ENCODE data around the gene SMARCB1.

SMARCB1 gene

DNA sequence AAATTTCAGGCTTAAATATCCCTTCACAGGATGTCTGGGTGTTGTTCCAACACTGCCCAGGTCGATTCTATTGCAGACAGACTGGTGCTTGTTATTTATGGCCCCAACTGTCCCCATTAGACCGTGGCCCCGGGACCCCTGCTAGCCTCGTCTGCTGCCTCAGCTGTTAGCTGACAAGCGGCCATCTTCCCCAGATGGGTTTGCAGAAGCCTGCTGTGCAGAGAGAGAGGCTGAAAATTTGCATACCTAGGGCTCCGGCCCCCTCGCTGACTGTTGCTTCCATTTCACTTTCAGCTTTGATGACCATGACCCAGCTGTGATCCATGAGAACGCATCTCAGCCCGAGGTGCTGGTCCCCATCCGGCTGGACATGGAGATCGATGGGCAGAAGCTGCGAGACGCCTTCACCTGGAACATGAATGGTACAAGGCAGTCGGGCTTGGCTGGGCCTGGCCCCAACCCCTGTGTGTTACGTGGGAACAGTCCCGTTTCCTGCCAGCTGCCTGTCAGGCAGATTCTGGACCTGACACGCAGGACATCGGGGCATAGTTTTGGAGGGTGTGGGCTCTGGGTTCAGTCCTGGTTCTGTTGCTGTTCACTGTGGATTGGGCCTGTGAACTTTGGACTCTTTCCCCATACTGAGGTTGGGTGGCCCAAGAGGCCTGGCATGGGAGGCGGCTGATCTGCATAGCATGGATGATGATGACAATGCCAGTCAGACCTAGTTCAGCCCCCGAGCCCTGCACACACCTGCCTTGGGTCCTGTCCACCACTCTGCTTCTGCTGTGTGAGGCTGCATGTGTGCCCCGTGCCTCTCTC, 16.4 kb downstream of the SMARCB1 start:
- DNase-seq (ENCODE audit: low spot score), result no peak

DNA sequence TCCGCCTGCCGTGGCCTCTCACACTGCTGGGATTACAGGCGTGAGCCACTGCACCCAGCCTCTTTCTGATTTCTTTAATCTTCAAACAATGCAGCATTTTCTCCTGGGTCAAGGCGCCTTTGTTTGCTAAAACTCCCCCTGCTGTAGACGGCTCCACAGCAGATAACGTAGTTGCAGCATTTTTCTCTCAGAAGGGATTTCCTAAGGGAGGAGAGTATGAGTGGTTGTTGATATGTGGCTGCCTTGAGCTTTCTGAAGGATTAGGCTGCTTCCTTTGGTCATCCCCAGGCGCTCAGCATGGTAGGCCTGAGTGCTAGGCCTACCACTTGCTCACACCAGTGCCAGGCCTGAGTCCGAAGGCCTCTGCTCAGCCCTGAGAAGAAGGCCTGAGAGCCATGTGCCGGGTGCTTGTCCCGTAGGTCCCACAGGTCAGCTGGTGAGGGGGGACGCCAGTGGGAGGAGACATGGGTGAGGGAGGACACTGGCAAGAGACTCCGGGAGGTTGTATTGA, 18.1 kb downstream of the SMARCB1 start:
- DNase-seq (ENCODE audit: low spot score), result no peak

DNA sequence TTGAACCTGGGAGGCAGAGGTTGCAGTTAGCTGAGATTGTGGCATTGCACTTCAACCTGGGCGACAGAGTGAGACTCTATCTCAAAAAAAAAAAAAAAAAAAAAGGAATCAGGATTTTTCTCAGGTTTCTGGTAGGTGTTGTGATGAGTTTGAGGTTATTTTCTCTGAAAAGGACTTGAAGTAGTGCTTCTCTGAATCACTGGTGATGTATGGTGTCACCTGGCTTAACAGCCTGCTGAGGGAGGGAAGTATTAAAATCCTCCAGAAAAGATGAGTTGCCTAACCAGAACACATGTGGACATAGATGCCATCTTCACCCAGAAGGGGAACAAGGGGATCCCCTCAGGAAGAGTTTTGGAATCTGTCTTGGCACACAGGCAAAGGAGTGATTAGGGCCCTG, 20.1 kb downstream of the SMARCB1 start:
- DNase-seq (ENCODE audit: low spot score), result no peak

DNA sequence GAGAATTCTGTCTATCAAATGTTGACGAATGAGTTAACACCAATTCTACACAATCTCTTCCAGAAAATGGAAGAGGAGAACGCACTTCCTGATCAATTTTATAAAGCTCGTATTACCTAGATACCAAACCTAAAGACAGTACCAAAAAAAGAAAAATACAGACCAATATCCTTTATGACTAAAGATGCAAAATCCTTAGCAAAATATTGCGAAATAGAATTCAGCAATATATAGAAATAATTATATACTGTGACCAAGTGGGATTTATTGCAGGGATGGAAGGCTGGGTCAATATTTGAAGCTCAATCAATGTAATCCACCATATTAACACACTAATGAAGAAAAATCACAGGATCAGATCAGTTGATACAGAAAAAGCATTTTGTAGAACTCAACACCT, 25.6 kb downstream of the SMARCB1 start:
- no peak for DNase-seq (ENCODE audit: low spot score)

DNA sequence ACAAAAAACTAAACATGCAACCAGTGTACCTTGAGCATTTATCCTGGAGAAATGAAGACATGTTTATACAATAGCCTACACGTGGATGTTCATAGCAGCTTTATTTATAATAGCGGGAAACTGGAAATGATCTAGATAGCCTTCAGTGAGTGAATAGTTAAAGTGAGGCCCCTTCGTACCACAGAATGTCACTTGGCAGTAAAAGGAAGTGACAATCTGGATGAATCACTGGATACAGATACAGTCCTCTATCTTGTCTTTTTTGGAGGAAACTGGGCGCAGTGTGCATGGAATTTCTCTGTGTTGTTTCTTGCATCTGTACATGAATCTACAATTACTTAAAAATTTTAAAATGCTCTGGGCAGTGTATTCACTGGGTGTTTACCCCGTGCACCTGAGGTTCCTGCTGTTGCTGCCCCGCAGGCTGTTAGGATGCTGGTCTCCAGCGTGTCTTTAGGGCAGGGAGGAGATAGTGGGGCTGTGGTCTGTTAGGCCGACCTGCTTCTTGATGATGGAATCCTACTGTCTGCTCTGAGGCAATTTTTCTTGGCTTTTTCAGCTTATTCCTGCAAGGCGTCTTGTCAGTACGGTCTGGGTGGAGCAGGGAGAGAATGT, 28.9 kb downstream of the SMARCB1 start:
- no peak for DNase-seq (ENCODE audit: low spot score)

DNA sequence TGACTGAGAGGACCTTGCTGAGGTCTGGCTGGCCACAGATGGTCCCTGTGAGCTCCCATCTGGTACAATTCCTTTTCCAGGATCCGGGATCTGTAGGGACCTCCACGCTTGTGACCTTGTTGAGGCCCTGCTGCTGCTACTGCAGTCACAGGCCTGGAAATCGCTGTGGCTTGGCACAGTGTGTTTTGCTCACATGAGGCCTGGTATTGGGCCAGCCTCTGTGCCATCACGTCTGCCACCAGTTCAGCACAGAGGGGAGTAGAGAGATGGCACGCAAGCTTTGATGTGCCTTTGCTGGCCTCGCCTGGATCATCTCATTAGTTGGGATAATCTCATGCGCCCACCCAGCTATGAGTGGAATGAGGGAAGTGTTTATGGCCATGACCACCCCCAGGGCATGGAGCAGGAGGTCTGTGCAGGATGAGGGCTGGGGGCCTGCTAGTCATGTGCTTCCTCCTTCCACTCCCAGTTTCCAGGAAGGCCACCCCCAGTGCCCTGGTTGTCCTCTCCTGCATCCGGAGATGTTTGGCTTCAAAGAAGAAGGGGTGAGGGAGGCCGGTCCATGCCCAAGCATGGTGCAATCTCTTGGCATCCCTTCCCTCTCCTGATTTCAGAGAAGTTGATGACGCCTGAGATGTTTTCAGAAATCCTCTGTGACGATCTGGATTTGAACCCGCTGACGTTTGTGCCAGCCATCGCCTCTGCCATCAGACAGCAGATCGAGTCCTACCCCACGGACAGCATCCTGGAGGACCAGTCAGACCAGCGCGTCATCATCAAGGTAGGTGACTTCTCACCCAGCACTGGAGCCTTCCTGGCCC, 29.6 kb downstream of the SMARCB1 start:
- DNase-seq (ENCODE audit: low spot score), result no peak

DNA sequence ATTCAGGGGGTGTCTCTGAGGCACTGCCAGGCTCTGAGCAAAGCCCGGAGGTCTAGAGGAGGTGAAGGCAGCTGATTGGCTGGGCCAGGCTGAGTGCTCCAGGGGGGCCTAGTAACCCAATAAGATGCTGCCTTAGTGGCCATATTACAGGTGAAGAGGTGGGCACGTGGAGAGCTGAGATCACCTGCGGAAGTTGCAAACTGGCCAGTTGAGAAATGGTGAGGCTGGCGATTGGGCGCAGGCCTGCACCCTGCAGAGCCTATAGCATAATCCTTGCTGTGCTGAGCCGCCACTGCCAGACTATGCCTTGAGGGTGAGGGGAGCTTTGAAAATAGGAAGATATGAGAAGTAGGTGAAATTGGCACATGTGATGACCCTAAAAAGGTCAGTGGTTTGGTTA, 30.4 kb downstream of the SMARCB1 start:
- no peak for DNase-seq (ENCODE audit: low spot score)

DNA sequence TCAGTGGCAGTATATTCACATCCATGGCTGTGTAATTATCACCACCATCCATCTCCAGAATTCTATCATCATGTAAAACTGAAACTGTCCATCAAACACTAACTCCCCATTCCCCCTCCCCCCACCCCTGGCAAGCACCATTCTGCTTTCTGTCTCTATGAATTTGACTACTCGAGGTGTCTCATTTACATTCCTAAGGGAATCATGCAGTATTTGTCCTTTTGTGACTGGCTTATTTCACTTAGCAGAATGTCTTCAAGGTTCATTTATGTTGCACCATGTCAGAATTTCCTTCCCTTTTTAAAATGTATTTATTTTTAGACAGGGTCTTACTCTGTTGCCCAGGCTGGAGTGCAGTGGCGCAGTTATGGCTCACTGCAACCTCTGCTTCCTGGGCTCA, 31.8 kb downstream of the SMARCB1 start:
- no peak for DNase-seq (ENCODE audit: low spot score)

DNA sequence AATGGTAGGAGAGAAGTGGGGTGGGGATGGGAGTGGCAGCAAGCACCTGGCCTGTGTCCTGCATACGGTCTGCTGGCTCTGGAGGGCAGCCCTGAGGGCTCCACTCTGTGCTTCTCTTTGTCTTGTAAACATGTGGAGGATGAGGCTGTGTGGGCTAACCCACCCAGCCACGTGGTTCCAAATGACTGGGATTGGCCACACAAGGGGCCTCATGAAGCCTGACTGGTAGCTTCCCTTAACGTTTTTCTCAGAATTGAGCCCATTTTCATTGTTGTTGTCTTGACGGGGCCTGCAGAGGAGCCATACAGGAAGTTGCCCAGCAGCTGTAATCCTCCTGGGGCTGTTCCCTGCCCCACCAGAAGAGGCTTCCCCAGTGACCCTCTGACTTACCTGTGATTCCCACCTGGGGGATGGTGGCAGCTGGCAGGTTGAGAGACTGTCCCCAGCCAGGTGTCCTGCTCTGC, 34.0 kb downstream of the SMARCB1 start:
- no peak for DNase-seq (ENCODE audit: low spot score)

DNA sequence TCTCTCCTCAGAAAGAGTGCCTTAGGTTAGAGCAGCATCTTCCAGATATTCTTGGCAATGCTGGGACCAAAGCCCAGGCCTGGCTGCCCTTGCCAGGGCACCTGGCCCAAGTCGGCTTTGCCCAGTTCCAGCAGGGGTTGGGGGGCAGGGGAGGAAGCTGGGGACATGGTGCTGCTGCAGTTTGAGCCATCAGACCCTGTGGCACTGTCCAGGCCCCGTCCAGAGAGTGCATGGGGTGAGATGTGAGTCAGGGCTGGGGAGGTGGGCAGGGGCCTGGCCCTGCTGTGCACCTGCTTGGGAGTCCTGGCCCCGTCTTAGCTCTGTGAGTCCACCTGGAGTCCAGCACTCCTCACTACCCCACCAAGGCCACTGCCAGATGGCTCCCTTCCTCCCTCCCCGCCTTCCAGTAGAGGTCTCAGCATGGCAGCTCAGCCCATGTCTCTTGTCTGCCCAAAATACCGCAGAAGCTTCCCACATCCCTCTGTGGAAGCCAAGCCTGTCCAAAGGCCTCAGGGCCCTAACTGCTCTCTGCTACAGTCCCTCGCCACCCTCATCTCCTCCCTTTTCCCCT, 35.4 kb downstream of the SMARCB1 start:
- no peak for DNase-seq (ENCODE audit: low spot score)

DNA sequence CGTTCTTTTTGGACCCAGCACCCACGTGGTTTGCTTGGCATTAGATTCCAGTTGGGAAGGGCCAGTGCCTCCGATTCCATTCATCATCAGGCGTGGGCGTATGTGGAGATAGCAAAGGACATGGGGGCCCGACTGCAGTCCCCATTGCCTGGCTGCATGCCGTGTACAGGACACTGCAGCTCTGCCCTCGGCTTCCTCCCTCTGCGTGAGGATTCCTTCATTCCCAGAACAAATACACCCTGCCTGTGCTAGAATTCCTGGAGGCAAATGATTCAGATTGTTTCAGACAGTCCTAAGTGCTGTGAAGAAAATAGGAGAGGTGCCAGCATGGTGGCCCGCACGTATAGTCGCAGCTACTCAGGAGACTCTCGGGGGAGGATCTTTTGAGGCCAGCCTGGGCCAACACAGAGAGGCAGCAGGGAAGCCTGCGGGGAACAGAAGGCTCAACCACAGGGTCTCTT, 36.6 kb downstream of the SMARCB1 start:
- DNase-seq (ENCODE audit: low spot score), result no peak

DNA sequence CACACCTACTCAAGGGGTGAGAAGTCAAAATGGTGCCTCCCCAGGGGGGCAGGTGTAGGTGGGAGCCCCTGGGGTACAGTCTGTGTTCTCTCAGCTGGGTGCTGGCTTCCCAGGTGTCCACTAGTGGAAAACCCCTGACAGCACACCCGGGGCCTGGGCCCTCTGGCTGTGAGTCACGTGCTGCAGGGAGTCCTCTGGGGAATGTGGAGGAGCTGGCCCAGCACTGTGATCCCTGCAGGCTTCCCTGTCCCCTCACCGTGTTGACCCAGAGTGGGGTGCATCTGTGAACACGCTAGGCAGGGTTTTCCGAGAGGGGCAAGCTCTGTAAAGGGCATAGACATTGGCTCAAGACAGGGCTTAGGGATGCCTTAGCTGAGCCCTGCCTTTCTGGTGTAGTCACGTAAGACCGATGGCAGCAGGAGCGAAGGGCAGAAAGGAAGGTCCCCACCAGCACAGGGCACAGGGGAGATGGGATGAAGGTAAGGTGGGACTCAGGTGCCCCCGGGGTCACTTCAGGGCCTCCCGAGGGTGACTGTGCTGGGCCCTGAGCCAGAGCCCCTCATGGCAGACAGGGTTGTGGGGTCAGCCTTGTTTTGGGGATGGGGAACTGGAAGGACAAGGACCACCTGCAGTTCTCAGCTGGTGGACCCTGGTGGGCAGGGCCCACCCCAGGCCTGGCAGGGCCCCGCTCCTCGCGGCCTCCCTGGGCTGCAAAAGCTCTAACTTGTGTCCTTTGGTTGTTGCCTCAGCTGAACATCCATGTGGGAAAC, 37.9 kb downstream of the SMARCB1 start:
- no peak for DNase-seq (ENCODE audit: low spot score)

DNA sequence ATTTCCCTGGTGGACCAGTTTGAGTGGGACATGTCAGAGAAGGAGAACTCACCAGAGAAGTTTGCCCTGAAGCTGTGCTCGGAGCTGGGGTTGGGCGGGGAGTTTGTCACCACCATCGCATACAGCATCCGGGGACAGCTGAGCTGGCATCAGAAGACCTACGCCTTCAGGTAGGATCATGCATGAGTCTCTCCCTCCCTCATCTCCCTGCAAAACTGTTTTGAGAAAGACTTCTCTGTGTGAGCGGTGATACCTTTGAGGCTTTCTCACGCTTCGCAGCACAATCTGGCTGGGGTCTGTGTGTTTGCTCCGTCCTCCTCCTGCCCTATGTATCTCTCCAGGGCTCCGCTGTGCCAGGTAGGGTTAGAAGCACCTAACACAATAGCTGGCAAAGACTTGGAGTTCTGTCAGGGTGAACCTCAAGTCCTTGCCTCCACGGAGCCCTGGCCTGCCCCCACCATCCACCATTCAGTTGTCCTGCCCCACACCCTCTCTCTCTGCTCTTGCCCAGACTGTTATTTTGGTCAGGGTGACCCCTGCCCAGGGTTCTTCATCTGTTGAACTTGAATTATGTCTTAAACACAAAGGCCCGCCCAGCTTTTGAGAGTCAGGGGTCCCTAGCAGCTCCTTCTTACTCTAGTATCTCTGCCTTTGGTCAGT, 38.6 kb downstream of the SMARCB1 start:
- DNase-seq (ENCODE audit: low spot score), result no peak

DNA sequence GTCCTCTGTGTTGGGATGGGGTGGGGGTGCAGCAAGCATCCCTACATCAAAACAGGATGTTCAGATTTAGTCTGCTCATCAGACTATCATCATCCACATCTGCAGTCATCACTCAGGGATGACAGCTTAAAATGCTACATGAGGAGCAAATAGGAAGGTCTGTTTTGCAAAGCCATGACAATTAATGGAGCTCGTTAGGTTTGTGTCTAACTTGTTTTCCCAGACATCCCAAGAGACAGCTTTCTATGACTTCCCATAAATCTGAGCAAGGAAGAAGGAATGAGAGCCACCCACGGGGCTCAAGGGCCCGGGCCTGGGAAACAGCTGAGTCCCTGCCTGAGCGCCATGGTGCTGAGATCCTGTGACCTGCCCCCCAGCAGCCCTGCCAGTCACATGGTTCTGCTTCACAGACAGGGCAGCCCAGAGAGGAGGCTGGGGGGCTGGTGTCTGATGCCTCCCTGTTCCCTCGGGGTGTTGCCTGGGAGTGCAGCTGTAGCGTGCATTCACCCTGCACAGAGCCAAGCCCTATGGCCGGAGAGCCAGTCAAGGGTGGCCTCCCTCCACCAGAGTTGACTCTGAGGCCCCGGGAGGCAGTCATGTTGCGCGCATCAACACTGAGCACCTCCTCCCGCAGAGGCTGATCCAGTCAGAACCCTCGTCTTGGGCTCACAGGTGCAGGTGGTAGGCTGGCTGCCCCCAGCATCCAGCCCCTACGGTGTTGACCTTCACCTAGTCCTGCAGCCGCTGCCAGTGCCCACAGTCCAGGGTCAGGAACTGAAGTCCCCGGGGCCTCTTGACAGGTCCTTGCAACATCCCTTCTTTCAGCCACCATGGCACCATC, 40.0 kb downstream of the SMARCB1 start:
- peak; percentile 75 for DNase-seq (ENCODE audit: low spot score)

DNA sequence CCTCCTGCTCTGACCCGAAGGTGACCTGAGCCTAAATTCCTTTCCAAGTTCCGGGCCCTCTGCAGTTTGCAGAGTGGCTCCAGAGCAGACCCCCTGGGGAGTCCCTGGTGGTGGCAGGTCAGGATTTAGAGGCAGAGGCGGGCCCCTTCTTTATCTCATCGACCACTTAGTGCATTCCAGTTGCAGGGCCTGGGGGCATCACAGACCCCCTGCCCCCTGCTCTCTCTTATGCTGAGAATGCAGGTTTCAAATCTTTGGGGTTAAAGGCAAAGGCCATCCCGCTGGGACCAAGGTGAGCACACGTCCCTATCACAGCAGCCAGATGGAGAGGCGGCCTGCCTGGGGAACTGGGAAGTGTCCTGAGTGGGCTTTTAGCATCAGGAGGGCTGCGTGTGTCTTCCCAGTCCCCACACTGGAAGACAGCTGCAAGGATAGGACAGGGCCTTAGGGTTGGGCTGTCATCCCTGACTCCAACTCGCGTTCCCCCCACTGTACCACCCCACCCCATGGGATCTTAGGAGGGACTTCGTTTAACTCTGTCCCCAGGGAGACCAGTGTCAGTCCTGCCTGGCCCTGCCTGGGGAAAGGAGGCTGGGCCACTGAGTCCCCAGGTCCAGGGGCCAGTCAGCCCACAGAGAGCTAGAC, 40.7 kb downstream of the SMARCB1 start:
- no peak for DNase-seq (ENCODE audit: low spot score)

DNA sequence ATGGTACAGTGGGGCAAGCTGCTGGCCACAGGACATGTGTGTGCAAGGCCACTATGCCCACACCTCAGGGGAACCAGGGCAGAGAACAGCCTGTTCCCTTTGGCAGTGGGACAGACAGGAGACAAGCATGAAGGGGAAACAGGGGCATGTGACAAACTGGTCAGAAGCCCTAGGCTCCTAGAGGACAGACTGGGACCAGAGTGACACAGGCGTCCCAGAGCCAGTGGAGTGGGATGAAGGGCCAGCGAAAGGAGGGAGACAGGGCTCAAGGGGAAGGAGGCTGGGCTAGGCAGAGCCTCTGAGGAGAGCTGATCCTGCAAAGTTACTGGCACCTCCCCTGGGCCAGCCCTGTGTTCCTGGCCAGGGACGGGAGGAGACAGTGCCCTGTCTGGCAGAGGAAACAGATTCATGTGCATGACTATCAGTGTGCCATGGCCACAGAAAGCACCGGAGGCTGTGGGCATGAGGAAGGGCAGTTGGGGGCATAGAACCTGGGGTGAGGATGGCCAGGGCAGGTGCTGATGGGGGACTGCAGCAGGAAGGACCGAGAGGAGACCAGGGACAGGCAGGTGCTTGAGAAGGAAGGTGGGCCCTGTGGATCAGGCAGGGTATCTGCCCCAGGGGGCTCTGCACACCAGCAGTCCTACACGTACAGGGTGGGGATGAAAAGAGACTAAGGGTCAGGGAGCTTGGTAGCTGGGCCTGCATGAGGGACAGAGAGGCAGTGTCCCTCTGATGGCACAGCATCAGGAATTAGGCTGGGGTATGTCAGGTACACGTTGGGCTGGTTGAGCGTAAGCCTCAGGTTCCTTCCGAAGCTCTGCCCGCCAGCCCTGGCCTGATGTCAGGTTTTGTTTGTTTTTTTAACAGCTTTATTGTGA, 42.3 kb downstream of the SMARCB1 start:
- no peak for DNase-seq (ENCODE audit: low spot score)

DNA sequence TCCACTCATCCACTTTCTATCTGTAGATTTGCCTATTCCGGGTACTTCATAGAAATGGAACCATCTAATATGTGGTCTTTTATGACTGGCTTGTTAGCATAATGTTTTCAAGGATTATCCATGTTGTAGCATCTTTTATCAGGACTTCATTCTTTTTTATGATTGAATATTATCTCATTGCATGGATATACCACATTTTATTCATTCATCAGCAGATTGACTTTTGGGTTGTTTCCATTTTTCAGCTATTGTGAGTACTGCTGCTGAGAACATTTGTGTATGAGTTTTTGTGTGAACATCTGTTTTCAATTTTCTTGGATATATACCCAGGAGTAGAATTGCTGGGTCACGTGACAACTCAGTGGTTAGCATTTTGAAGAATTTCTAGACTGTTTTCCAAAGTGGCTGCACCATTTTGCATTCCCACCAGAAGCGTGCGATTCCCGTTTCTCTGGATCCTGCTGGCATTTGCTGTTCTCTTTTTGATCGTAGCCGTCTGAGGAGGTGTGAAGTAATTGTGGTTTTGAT, 43.1 kb downstream of the SMARCB1 start:
- no peak for DNase-seq (ENCODE audit: low spot score)

DNA sequence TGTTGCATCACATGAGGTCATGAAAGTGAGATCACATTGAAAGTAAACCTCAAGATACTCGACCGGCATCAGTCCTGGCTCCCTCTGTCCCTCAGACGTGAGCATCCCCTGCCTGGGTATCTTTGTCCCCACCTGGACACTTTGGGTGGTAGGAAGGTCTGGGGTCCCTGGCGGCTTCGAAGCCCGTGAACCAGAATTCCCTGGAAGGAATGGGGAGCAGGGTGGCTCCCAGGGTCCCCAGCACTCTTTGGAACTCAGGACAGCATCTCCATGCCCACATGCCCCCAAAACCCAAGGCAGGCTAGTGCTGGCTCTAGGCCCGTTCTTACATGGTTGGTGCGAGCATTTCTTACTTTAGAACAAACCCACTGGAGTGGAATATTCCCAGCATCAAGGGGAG, 44.5 kb downstream of the SMARCB1 start:
- no peak for DNase-seq (ENCODE audit: low spot score)
